Gastroesophageal sphincter (tissue), 4 donors: ENCODE data around the gene IPO13. TPM values are rescaled to one million over a fixed set of nuclear protein-coding genes. Genes with fewer than 3 reads are reported as not detected.

Experiments used
- ATAC-seq: fragments of 150-250 bp; one replicate; pipeline ENCODE4 v1.9.1; 2016; ENCODE audit warnings: mild to moderate bottlenecking, moderate library complexity
- H3K27ac ChIP-seq, 4 donors: fragments of 200-600 bp; sonication (generic) in 3 of 4; 1 replicate in 3 of 4; 2 replicates in 1 of 4; pipeline ENCODE4 v1.5.1; 2016 to 2019
- H3K27me3 ChIP-seq: fragments of 200-600 bp; sonication (generic); one replicate; pipeline ENCODE4 v1.5.1; 2019
- H3K36me3 ChIP-seq, 2 donors: fragments of 200-600 bp; sonication (generic); one replicate each; pipeline ENCODE4 v1.5.1; 2019; ENCODE audit warnings: control low read depth in 1 of 2
- H3K4me1 ChIP-seq, 3 donors: fragments of 200-600 bp; sonication (generic); 1 replicate in 2 of 3; 2 replicates in 1 of 3; pipeline ENCODE4 v1.5.1; 2016 to 2019; ENCODE audit warnings: control low read depth in 2 of 3
- H3K4me3 ChIP-seq, 2 donors: fragments of 200-600 bp; sonication (generic); one replicate each; pipeline ENCODE4 v1.5.1; 2019; ENCODE audit warnings: mild to moderate bottlenecking in 1 of 2, moderate library complexity in 1 of 2
- H3K9me3 ChIP-seq, 3 donors: fragments of 200-600 bp; sonication (generic); one replicate each; pipeline ENCODE4 v1.5.1; 2017 to 2019; ENCODE audit warnings: control low read depth in 2 of 3
- CTCF ChIP-seq, 4 experiments: fragments of 200-600 bp in 2 of 4; fragments of 450-650 bp in 2 of 4; sonication (generic) in 1 of 4; IDR thresholded peaks; one replicate each; pipeline ENCODE4 v1.5.1; 2017 to 2019; ENCODE audit warnings: antibody characterized with exemption in 4 of 4, mild to moderate bottlenecking in 2 of 4, moderate library complexity in 2 of 4
- EP300 ChIP-seq: sonication (generic); formaldehyde crosslinking; IDR thresholded peaks from one replicate; pipeline ENCODE4 v1.6.1; 2017; ENCODE audit warnings: antibody characterized with exemption, mild to moderate bottlenecking
- POLR2A ChIP-seq, 2 donors: fragments of 450-650 bp; IDR thresholded peaks; one replicate each; pipeline ENCODE4 v1.6.1; 2017; ENCODE audit warnings: antibody characterized with exemption in 2 of 2, mild to moderate bottlenecking in 2 of 2, moderate library complexity in 1 of 2
- POLR2AphosphoS5 ChIP-seq: sonication (generic); formaldehyde crosslinking; IDR thresholded peaks from one replicate; pipeline ENCODE4 v1.6.1; 2017; ENCODE audit warnings: antibody characterized with exemption
- WGBS, 2 donors: methylation state at CpG; one replicate each; pipeline ENCODE4 v1.1.5; 2018; ENCODE audit warnings: low coverage in 1 of 2; 5-methylcytosine and 5-hydroxymethylcytosine counted together
- total RNA-seq, 4 donors: library from RNA; depleted of rRNA; stranded (reverse); fragments of >200 nt; gene quantifications; one replicate each; pipeline ENCODE4 v1.1.0, GENCODE V29; 2016

The IPO13 gene
- total RNA-seq, 4 donors from 2014 or later, result 21.8 to 44.5 (median 24.2) TPM

- peaks cover 0 to 44% of the 10 kb centered on the region in 2 donors for H3K36me3 ChIP-seq
- no peak for ATAC-seq
- WGBS, 2 donors, result 77 to 83% methylated on average over 8 to 12 of the region's 12 CpGs
Observed at GRCh38 chr1:43983253-43983899, 36.6 kb downstream of the IPO13 start.

GRCh38 chr1:43984855-43985254, 38.1 kb downstream of the IPO13 start:
- peaks cover 4 to 15% (median 8%) of the 10 kb centered on the region in 3 donors for H3K4me1 ChIP-seq
- ATAC-seq, result no peak
- peaks cover 0 to 44% of the 10 kb centered on the region in 2 donors for H3K36me3 ChIP-seq
- H3K27me3 ChIP-seq, result no peaks in the 10 kb centered on the region
- no peak overlapping the region for H3K27ac ChIP-seq
- TF ChIP-seq EP300, result no peak
- TF ChIP-seq CTCF (IDR thresholded peaks at IDR 0.05), result no peak
- no peak for TF ChIP-seq POLR2AphosphoS5
- TF ChIP-seq POLR2A (IDR thresholded peaks at IDR 0.05), result no peak
- 100% methylated on average over 1 of the region's 16 CpGs for WGBS, 2 donors
- H3K9me3 ChIP-seq, result no peaks in the 10 kb centered on the region
- H3K4me3 ChIP-seq, result no peak overlapping the region

More at GRCh38 chr1:43983253-43983899, 36.6 kb downstream of the IPO13 start:
- H3K4me3 ChIP-seq, result no peak overlapping the region
- TF ChIP-seq POLR2A (IDR thresholded peaks at IDR 0.05) (no peak), EP300 (no peak), POLR2AphosphoS5 (no peak), CTCF (IDR thresholded peaks at IDR 0.05) (no peak)
- peaks cover 4 to 26% (median 15%) of the 10 kb centered on the region in 3 donors for H3K4me1 ChIP-seq
- H3K27me3 ChIP-seq, result no peaks in the 10 kb centered on the region
- no peaks in the 10 kb centered on the region for H3K9me3 ChIP-seq
- H3K27ac ChIP-seq, result no peak overlapping the region

GRCh38 chr1:43985984-43986595, 39.3 kb downstream of the IPO13 start:
- H3K27ac ChIP-seq, result no peak overlapping the region
- no peaks in the 10 kb centered on the region for H3K9me3 ChIP-seq
- no peak overlapping the region for H3K4me3 ChIP-seq
- peaks cover 0 to 11% (median 6%) of the 10 kb centered on the region in 3 donors for H3K4me1 ChIP-seq
- 55 to 89% methylated on average over 4 of the region's 4 CpGs for WGBS, 2 donors
- TF ChIP-seq CTCF (IDR thresholded peaks at IDR 0.05), result no peak
- no peak for TF ChIP-seq POLR2A (IDR thresholded peaks at IDR 0.05)
- TF ChIP-seq POLR2AphosphoS5, result no peak
- TF ChIP-seq EP300, result no peak
- peaks cover 0 to 42% of the 10 kb centered on the region in 2 donors for H3K36me3 ChIP-seq
- no peak for ATAC-seq
- no peaks in the 10 kb centered on the region for H3K27me3 ChIP-seq

- WGBS, 2 donors, result 52 to 58% methylated on average over 2 to 6 of the region's 6 CpGs
- Histone ChIP-seq H3K4me1 (peaks cover 0 to 11% (median 7%) of the 10 kb centered on the region in 3 donors), H3K27me3 (no peaks in the 10 kb centered on the region), H3K27ac (no peak overlapping the region), H3K4me3 (no peak overlapping the region), H3K36me3 (peaks cover 0 to 36% of the 10 kb centered on the region in 2 donors), H3K9me3 (no peaks in the 10 kb centered on the region)
- ATAC-seq, result no peak
- TF ChIP-seq POLR2AphosphoS5, result no peak
Observed at GRCh38 chr1:43986712-43987111, 40.0 kb downstream of the IPO13 start.

- no peak for TF ChIP-seq POLR2AphosphoS5
- no peak overlapping the region for H3K27ac ChIP-seq
- peaks cover 0 to 35% of the 10 kb centered on the region in 2 donors for H3K36me3 ChIP-seq
- H3K9me3 ChIP-seq, result no peaks in the 10 kb centered on the region
- no peaks in the 10 kb centered on the region for H3K27me3 ChIP-seq
- H3K4me1 ChIP-seq, result peaks cover 0 to 17% (median 7%) of the 10 kb centered on the region in 3 donors
- ATAC-seq, result no peak
- H3K4me3 ChIP-seq, result no peak overlapping the region
- 69 to 71% methylated on average over 2 to 6 of the region's 6 CpGs for WGBS, 2 donors
Observed at GRCh38 chr1:43987159-43987902, 40.6 kb downstream of the IPO13 start.
